CD4-positive, alpha-beta memory T cell (primary cell): ENCODE measurements around the gene DQX1. TPM values are rescaled to one million over a fixed set of nuclear protein-coding genes. Genes with fewer than 3 reads are reported as not detected.

Experiments used
- CTCF ChIA-PET: fragments of 350-600 bp; sonication (Branson Sonifier 250); formaldehyde crosslinking; loops from one replicate; lab custom pipeline; 2021; ENCODE audit warnings: inconsistent platforms; ENCODE audit not compliant: partially characterized antibody; lab: Charles Lee
- POLR2A ChIA-PET: fragments of 350-600 bp; sonication (Branson Sonifier 250); formaldehyde crosslinking; loops from one replicate; lab custom pipeline; 2021; ENCODE audit not compliant: partially characterized antibody; lab: Charles Lee
- DNase-seq, 5 donors: peaks; one replicate each; pipeline versions ENCODE4 v3.0.0 to v3.0.0-alpha.2; 2020 to 2022; ENCODE audit warnings: mixed read lengths in 1 of 5
- H3K27ac ChIP-seq: one replicate; pipeline ENCODE4 v1.7.0; 2013; ENCODE audit warnings: low read depth, low read length
- H3K27me3 ChIP-seq: 2 replicates; pipeline ENCODE4 v1.7.0; 2013; ENCODE audit warnings: mild to moderate bottlenecking, low read length, moderate library complexity; ENCODE audit not compliant: insufficient read depth
- H3K36me3 ChIP-seq: 2 replicates; pipeline ENCODE4 v1.7.0; 2013; ENCODE audit warnings: mild to moderate bottlenecking, low read length, moderate library complexity; ENCODE audit not compliant: insufficient read depth
- H3K4me1 ChIP-seq: 2 replicates; pipeline ENCODE4 v1.7.0; 2013; ENCODE audit warnings: mild to moderate bottlenecking, low read length, moderate library complexity; ENCODE audit not compliant: insufficient read depth
- H3K4me3 ChIP-seq, 2 donors: one replicate each; pipeline ENCODE4 v1.7.0; 2013; ENCODE audit warnings: low read length in 2 of 2, mild to moderate bottlenecking in 1 of 2
- H3K9me3 ChIP-seq, 2 donors: one replicate each; pipeline ENCODE4 v1.7.0; 2013; ENCODE audit warnings: low read length in 2 of 2, control low read depth in 1 of 2; ENCODE audit not compliant: control insufficient read depth in 1 of 2
- H3K27ac Mint-ChIP-seq, 7 donors: one replicate each; pipeline ENCODE4 v1.8.0; 2020 to 2021; ENCODE audit warnings: mixed read lengths in 7 of 7, mild to moderate bottlenecking in 6 of 7, inconsistent platforms in 3 of 7, moderate library complexity in 3 of 7
- H3K27me3 Mint-ChIP-seq, 2 donors: one replicate each; pipeline ENCODE4 v1.8.0; 2020 to 2021; ENCODE audit warnings: mixed read lengths in 2 of 2
- H3K36me3 Mint-ChIP-seq, 2 donors: one replicate each; pipeline ENCODE4 v1.8.0; 2020 to 2021; ENCODE audit warnings: mixed read lengths in 2 of 2, inconsistent platforms in 1 of 2, mild to moderate bottlenecking in 1 of 2
- H3K4me1 Mint-ChIP-seq, 4 donors: one replicate each; pipeline ENCODE4 v1.8.0; 2020 to 2021; ENCODE audit warnings: mixed read lengths in 4 of 4, mild to moderate bottlenecking in 1 of 4
- H3K4me3 Mint-ChIP-seq, 8 donors: one replicate each; pipeline ENCODE4 v1.8.0; 2020 to 2021; ENCODE audit warnings: mixed read lengths in 8 of 8, mild to moderate bottlenecking in 7 of 8, moderate library complexity in 6 of 8, inconsistent platforms in 3 of 8
- H3K9me3 Mint-ChIP-seq, 8 donors: one replicate each; pipeline ENCODE4 v1.8.0; 2020 to 2021; ENCODE audit warnings: mixed read lengths in 8 of 8, mild to moderate bottlenecking in 5 of 8, inconsistent platforms in 3 of 8, moderate library complexity in 1 of 8
- intact Hi-C: fragments of 100-400 bp; cut with micrococcal nuclease; formaldehyde crosslinking; loops from one replicate; pipeline ENCODE4 v1.15.1; 2023
- polyA plus RNA-seq, 2 donors: library from polyadenylated mRNA; unstranded; fragments of 300-500 nt; fragmentation: Illumina TruSeq; gene quantifications; one replicate each; pipeline ENCODE4 v1.2.3, GENCODE V29; 2021
- total RNA-seq, 2 experiments: library from RNA; stranded (reverse); gene quantifications; one replicate each; pipeline ENCODE4 v1.2.3, GENCODE V29; 2021

Gene DQX1
- total and polyA plus RNA-seq, 4 experiments from 2014 or later: 0.35 to 0.44 TPM; not detected in 2

DNA sequence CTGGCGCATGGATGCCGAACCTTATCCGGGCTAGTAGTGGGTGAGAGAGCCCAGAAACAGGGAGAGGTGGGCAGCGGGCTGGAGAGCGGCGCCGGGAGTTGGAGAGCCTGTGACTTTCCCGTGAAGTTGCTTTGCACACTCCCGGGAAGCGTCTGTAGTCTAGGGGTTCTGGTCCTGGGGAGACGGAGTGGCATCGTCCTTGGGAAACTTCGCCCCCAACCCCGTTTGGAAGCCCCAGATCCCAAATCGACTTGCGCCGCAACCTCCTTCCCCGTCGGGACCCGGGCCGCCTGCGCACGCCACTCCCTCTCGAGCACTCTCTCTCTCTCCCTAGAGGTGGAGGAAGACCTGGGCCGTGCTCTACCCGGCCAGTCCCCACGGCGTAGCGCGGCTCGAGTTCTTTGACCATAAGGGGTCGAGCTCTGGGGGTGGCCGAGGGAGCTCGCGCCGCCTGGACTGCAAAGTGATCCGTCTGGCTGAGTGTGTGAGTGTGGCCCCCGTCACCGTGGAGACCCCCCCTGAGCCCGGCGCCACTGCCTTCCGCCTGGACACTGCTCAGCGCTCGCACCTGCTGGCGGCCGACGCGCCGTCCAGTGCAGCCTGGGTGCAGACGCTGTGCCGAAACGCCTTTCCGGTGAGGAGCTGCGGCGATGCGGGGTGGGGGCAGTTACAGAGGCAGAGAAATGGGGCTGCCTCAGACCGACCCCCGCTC, 28.9 kb upstream of the DQX1 start:
- intact Hi-C loops: loop anchor here (1.0 to 10.0 kb wide), 4 partner anchors 26 to 160 kb away; partner anchors contain the start of genes AUP1, CCDC142, HTRA2 and PCGF1
- Mint-ChIP-seq H3K36me3 (peaks cover 0 to 20% of the 10 kb centered on the region in 2 donors), H3K4me1 (peaks cover 7 to 30% (median 19%) of the 10 kb centered on the region in 4 donors), H3K27ac (peak overlapping the region; percentile 73 to 98 (median 93)), H3K9me3 (peaks cover 0 to 2% (median 0%) of the 10 kb centered on the region in 8 donors), H3K27me3 (peaks cover 6 to 20% of the 10 kb centered on the region in 2 donors), H3K4me3 (peak overlapping the region; percentile 94 to 98 (median 96))
- CTCF ChIA-PET: interaction anchor here (0.8 to 0.9 kb wide), 2 partner anchors 12 to 32 kb away, joined by 4 read pairs; no protein-coding TSS in a partner anchor
- Histone ChIP-seq H3K36me3 (no peaks in the 10 kb centered on the region), H3K27me3 (peaks cover 7% of the 10 kb centered on the region), H3K9me3 (no peaks in the 10 kb centered on the region), H3K4me3 (peak overlapping the region; percentile 84 to 99), H3K4me1 (peaks cover 16% of the 10 kb centered on the region), H3K27ac (peak overlapping the region; percentile 64)
- DNase-seq: peak in 4 of 5 donors; percentile 32 to 48 (median 46)
- POLR2A ChIA-PET: interaction anchor here (0.6 to 2.2 kb wide), 6 partner anchors 12 to 163 kb away, joined by 3 to 5 read pairs (median 4); partner anchors contain the start of genes AUP1, CCDC142, HTRA2 and TTC31

DNA sequence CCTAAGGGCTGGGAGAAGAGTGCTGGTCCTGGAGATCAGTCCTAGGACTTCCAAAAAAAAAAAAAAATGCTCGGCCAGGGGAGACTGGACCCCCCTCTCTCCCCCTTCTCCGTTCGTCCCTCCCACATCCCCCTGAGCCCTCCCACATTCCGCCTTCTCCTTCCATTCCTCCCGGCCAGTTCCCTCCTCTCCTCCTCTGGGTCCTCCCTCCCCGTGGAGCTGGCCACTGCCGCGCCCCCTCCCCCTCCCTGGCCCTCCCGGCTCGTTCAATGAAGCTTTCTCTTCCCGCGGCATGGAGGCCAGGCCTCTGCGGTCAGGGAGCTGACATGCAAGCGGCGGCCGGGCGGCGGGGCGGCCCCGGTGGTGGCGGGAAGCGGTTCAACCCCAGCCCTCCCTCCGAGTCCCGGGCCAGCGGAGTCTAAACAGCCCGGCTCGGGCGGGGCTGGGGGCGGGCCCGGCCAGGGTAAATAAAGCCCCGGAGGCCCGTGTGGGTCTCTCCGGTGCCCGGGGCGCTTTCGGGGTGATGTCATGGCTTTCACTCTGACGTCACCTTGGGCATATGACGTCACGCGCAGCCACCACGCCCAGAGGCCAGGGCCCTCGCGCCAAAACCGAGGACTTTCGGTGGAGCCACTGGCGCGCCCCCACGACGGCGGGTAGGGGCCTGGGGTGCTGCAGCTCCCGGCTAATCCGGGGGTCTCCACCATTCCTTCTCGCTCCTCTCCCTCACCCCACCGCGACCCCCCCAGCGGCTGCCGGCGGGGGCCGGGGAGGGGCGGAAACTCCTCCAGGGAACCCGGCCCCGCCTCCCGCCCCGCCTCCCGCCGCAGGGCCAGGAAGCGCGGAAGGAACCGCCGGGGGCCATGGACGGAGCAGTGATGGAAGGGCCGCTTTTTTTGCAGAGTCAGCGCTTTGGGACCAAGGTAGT, 28.1 kb upstream of the DQX1 start, which contains the start of the genes DOK1 and LOXL3:
TSS of gene DOK1 (plus strand) at position 829 of the 928 bp plus-strand sequence. CDS start at position 864, 35 bp downstream.
TSS of gene LOXL3 (minus strand) at position 51 of the 928 bp plus-strand sequence. CDS start 1,308 bp downstream, outside the sequence.
- ChIA-PET CTCF (no interaction called here), POLR2A (interaction anchor here (0.6 to 2.2 kb wide), 5 partner anchors 13 to 162 kb away, joined by 3 to 5 read pairs (median 4); no protein-coding TSS in a partner anchor)
- peaks cover 7 to 35% (median 19%) of the 10 kb centered on the region in 4 donors for H3K4me1 Mint-ChIP-seq
- peak within 1 kb of the TSS; percentile 94 to 98 (median 96) for H3K4me3 Mint-ChIP-seq
- intact Hi-C loops: loop anchor here (1.0 to 10.0 kb wide), 3 partner anchors 25 to 159 kb away; partner anchors contain the start of genes AUP1, CCDC142, HTRA2 and TTC31
- peak; percentile 80 to 85 (median 82) for DNase-seq
- peaks cover 22% of the 10 kb centered on the region for H3K4me1 ChIP-seq
- no peaks in the 10 kb centered on the region for H3K9me3 ChIP-seq
- peaks cover 11 to 25% of the 10 kb centered on the region in 2 donors for H3K27me3 Mint-ChIP-seq
- H3K36me3 Mint-ChIP-seq: peaks cover 0 to 20% of the 10 kb centered on the region in 2 donors
- no peaks in the 10 kb centered on the region for H3K36me3 ChIP-seq
- peaks cover 0 to 2% (median 0%) of the 10 kb centered on the region in 8 donors for H3K9me3 Mint-ChIP-seq
- peak within 1 kb of the TSS; percentile 73 to 98 (median 93) for H3K27ac Mint-ChIP-seq
- peaks cover 15% of the 10 kb centered on the region for H3K27me3 ChIP-seq
- H3K4me3 ChIP-seq: peak within 1 kb of the TSS; percentile 84 to 99
- H3K27ac ChIP-seq: peak within 1 kb of the TSS; percentile 64

DNA sequence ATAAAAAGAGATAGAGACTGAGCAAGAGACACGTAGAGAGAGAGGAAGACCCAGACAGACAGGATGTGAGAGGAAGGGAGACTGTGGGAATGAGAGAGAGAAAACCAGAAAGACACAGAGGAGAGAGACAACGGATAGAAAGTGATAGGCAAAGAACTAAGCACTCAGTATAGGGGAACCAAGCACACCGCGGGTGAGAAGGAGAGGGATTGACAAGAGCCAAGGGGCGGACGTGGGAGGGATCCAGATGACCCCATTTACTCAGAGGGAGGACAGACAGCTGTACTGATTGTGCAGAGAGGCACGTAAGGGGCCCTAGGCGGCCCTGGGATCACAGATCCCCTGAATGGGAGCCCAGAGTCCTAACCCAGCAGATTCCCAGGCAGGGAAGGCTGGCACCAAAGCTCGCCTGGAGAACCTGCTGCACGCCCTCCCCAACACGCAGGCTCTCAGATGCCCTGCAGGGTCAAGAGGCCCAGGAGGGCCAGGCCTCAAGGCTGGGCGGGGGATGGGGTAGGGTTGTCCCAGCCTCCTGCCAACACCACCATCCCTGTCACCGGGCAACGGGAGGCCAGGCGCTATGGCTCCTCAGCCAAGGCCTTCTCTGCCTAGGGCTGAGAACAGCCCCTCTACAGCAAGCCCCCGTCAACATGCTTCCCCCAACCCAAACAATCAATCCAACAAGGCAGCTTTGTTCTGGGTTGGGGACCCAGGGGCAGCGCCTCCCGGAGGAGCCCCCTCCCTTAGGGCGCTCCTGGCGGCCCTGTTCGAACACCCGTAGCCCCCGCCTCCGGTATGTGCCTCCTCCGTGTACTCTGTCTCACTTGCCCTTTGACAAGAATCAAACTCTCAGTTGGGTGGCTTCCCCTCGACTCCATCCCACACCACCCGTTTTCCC, 27.1 kb upstream of the DQX1 start:
- H3K4me3 Mint-ChIP-seq: peak overlapping the region; percentile 70 to 87 (median 78)
- intact Hi-C loops: loop anchor here (10.0 kb wide), 1 partner anchor 158 kb away; no protein-coding TSS in a partner anchor
- peaks cover 22% of the 10 kb centered on the region for H3K27me3 ChIP-seq
- H3K36me3 ChIP-seq: no peaks in the 10 kb centered on the region
- H3K9me3 Mint-ChIP-seq: peaks cover 0 to 2% (median 0%) of the 10 kb centered on the region in 8 donors
- POLR2A ChIA-PET: interaction anchor here (0.8 to 1.3 kb wide), 4 partner anchors 37 to 161 kb away, joined by 3 to 4 read pairs (median 3); partner anchors contain the start of genes CCDC142 and TTC31
- H3K4me3 ChIP-seq: no peak overlapping the region
- peaks cover 0 to 20% of the 10 kb centered on the region in 2 donors for H3K36me3 Mint-ChIP-seq
- no peak for DNase-seq
- peaks cover 29% of the 10 kb centered on the region for H3K4me1 ChIP-seq
- no peak overlapping the region for H3K27ac ChIP-seq
- CTCF ChIA-PET: no interaction called here
- H3K27ac Mint-ChIP-seq: peak overlapping the region; percentile 70 to 92 (median 79)
- no peaks in the 10 kb centered on the region for H3K9me3 ChIP-seq
- peaks cover 10 to 40% (median 24%) of the 10 kb centered on the region in 4 donors for H3K4me1 Mint-ChIP-seq
- H3K27me3 Mint-ChIP-seq: peaks cover 15 to 29% of the 10 kb centered on the region in 2 donors

DNA sequence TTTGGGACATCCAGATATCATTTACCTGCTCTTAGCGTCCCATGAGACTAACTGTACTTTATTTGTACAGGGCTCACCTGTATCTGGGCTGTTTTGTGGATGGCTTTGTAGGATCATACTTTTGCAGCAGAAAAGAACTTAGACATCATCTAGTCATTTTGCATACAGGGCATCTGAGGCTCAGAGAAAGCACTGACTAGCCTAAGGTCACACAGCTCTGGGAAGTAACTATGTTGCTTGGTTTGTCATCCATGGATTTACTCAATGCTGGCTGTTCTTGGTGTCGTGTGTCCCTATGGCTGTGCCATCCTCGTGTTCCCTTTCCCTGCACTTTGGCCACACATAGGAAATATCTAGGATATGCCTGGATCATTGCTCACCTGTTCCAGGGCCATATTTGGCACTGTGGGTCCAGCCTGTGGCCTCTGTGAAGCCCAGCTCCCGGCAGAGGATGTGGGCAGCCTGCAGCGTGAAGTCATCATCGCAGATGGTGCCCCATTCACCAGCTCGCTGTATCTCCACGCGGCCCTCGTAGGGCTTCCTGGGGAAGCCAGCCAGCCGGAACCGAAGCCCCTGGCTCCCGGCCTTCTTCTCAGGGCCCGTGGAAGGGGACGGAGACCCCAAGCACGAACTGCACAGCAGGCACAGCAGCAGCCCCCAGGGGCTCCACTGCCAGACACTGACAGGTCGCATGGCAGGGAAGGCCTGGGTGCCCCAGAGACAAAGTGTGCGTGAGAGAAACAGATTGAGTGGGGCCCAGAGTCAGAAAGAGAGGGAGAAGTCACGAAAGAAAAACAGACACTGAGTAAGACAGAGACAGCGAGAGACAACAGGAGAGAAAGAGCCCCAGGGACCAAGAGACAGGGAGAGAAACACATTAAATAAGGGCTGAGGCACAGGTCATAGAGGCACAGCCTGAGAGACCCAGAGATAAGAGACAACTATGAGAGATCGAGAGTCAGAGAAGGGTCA, 26.2 kb upstream of the DQX1 start:
- Histone ChIP-seq H3K36me3 (no peaks in the 10 kb centered on the region), H3K9me3 (no peaks in the 10 kb centered on the region), H3K27ac (no peak overlapping the region), H3K4me3 (no peak overlapping the region), H3K4me1 (peaks cover 29% of the 10 kb centered on the region), H3K27me3 (peaks cover 28% of the 10 kb centered on the region)
- CTCF ChIA-PET: no interaction called here
- DNase-seq: no peak
- intact Hi-C loops: loop anchor here (10.0 kb wide), 1 partner anchor 157 kb away; no protein-coding TSS in a partner anchor
- Mint-ChIP-seq H3K4me3 (peak overlapping the region in 7 of 8 donors; percentile 9 to 82 (median 67)), H3K36me3 (peaks cover 0 to 20% of the 10 kb centered on the region in 2 donors), H3K9me3 (peaks cover 0 to 2% (median 0%) of the 10 kb centered on the region in 8 donors), H3K27me3 (peaks cover 23 to 35% of the 10 kb centered on the region in 2 donors), H3K27ac (peak overlapping the region in 4 of 7 donors; percentile 21 to 90 (median 76)), H3K4me1 (peaks cover 10 to 41% (median 26%) of the 10 kb centered on the region in 4 donors)
- POLR2A ChIA-PET: interaction anchor here (0.8 to 0.9 kb wide), 2 partner anchors 36 to 70 kb away, joined by 3 read pairs; partner anchors contain the start of genes CCDC142 and TTC31

DNA sequence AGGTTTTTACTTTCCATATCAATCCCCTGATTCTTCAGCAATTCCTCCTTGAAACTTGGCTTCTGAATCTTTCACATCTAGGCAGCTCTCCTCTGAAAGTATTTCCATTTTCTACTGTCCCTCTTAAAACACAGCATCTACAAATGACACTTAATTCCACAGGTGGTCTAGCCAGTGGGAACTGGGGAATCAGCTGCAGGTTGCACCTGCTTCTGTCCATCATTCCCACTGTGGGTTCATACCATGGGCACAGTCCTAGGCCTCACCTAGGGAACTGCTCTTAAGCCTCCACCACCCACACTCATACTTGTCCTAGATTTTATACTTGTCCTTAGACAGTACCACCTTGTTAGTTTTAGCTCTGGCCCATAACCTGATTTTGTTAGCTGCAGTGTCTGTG, 25.5 kb upstream of the DQX1 start:
- no peak for DNase-seq
- Histone ChIP-seq H3K27ac (no peak overlapping the region), H3K9me3 (no peaks in the 10 kb centered on the region), H3K36me3 (no peaks in the 10 kb centered on the region), H3K27me3 (peaks cover 30% of the 10 kb centered on the region), H3K4me3 (no peak overlapping the region), H3K4me1 (peaks cover 29% of the 10 kb centered on the region)
- peaks cover 24 to 37% of the 10 kb centered on the region in 2 donors for H3K27me3 Mint-ChIP-seq
- peaks cover 10 to 38% (median 25%) of the 10 kb centered on the region in 4 donors for H3K4me1 Mint-ChIP-seq
- ChIA-PET CTCF (no interaction called here), POLR2A (no interaction called here)
- peaks cover 0 to 2% (median 0%) of the 10 kb centered on the region in 8 donors for H3K9me3 Mint-ChIP-seq
- H3K36me3 Mint-ChIP-seq: peaks cover 0 to 15% of the 10 kb centered on the region in 2 donors
- peak overlapping the region in 1 of 8 donors; percentile 32 for H3K4me3 Mint-ChIP-seq
- intact Hi-C loops: loop anchor here (10.0 kb wide), 1 partner anchor 157 kb away; no protein-coding TSS in a partner anchor
- peak overlapping the region in 1 of 7 donors; percentile 0 for H3K27ac Mint-ChIP-seq
